ENCODE measurements around the gene JARID2.

The JARID2 gene

GRCh38 chr6:15547400-15547799 is 301.5 kb downstream of the JARID2 start:
- no peak for DNase-seq (ENCODE audit: low read depth)

DNA sequence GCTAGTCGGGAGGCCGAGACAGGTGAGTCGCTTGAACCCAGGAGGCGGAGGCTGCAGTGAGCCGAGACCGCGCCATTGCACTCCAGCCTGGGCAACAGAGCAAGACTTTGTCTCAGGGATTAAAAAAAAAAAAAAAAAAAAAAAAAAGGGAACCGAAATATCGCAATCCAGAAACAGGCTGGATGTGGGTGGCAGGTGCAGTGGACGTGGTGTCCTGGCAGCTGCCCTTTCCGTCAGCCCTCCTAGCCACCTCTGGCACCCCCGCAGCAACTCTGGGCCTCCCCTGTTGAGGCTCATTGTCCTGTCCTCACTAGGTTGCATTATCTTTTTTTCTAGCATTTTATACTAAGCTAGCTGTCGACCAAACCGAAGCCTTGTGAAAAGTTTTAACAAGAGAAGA is 303.5 kb downstream of the JARID2 start:
- no peak for DNase-seq (ENCODE audit: low read depth)

DNA sequence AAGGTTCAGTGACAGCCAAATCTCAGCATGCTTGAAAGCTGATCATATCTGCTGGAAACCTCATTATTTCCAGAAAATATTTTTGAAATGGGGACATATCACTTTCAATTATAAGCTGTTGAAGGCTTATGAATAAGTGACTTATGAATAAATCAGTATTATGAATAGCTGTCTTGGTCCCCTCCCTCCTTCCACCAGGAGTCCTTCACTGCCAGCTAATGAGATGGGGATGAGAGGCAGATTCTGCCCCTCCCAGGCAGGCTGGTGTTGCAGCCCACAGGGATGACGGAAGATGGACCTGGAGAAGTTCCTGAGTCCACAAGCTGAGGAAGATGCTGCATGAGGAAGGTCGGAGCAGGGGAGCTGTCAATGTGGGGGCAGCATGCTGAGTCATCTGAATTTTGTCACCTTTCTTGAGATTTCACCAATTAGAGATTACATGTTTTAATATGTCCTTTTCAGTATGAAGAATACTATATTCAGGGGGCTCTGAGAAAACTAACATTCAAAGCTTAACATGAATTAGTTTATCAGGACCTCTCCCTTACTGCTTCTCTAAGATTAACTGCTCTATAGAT is 304.8 kb downstream of the JARID2 start:
- DNase-seq (ENCODE audit: low read depth) = no peak

DNA sequence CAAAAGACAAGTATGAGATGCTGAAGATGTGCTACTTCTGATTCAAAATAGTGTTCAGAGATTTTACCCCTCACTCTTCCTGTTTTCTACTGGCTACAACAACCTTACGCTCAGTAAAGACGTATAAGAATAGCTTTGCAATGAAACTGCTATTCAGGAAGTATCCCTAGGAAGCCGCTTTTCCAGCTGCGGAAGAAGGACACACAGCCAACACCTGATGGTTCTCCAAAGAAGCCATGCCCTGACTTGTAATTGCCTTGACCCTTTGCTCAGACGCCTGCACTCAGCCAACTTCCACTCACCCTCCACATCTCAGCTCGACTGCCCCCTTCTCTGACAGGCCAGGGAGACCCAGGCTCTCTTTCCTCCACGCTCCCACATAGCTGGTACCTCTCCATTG is 305.4 kb downstream of the JARID2 start:
- no peak for DNase-seq (ENCODE audit: low read depth)

- no peak for DNase-seq (ENCODE audit: low read depth)
Observed at GRCh38 chr6:15551798-15552197, 305.9 kb downstream of the JARID2 start.

DNA sequence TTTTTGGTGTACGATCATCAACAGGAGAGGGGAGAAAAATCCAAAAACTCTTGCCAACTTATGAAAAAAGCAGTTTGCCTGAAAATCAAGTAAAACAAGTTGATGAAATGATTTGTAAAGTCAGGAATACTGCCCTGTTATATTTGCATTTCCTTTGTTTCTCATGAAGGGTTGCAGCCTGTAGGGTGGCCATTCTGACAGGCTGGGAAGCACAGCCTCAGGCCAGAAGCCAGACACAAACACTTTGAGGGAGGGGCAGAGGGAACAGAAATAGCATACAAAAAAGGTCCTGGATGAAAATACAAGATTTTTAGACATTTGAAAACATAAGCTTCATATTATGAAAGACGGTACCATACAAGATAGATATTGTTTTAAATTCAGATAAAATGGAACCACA is 307.2 kb downstream of the JARID2 start:
- no peak for DNase-seq (ENCODE audit: low read depth)

DNA sequence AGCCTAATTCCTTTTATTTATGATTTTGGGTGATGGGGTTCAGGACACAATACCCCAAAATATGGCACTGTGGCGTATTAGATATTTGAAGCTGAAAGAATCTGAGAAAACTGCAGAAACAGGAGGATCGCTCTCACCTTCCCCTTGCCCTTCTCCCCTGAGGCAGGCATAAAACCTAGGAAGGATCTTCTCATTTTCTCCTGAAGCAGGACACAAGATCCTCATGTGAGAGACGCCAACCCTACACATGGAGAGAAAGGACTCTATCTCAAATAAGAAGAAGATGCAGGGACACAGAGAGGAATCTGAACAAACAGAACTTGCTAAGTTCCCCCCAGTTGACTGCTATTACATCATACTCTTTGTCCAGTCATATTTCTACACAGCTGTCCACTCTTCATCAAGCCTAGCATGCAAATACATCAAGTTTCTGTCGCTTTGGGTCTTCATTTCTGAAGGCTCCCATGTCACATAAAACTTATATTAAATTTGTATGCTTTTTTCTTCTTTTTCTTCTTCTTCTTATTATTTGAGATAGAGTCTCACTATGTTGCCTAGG is 307.9 kb downstream of the JARID2 start:
- no peak for DNase-seq (ENCODE audit: low read depth)

DNA sequence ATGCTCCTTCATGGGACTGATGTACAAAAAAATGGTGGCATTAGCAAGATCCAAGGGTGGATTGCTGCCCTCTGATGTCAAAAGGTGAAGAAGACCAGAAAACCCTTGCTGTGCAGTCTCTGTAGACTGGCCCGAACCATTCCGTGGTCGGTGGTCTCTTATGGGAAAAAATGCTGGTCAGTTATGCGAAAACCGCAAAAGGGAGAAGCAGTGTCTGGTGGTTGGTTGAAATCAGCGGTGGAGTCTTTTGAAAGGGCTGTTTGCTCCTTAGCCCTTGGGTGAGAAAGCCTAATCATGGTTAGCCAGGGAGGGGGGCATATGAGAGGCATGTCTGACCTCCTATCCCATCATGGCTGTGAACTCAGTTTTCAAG is 308.8 kb downstream of the JARID2 start:
- no peak for DNase-seq (ENCODE audit: low read depth)

DNA sequence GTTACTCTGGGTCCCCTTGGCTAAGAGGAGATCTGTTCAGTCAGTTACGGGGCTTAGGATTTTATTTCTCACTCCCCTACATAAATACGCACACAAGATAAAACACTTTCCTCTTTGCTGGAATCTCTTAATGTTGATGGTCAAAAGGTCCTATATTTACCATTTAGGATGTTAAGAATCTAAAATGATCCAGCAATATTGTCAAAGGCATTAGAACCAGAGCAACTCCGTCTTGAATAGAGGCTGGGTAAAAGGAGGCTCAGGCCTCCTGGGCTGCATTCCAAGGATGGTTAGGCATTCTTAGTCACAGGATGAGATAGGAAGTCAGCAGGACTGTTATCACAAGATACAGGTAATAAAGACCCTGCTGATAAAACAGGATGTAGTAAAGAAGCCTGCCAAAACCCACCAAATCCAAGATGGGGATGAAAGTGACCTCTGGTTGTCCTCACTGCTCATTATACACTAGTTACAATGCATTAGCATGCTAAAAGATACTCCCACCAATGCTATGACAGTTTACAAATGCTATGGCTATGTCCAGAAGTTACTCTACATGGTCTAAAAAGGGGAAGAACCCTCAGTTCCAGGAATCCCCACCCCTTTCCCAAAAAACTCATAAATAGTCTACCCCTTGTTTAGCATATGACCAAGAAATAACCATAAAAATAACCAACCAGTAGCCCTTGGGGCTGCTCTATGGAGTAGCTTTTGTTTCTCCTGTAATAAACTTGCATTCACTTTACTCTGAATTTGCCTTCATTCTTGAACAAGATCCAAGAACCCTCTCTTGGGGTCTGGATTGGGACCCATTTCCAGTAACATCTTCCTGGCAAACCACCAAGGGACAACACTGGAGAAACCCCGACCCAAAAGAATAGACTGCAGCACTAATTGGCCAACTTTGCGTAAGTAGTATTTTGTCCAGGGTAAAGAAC is 309.5 kb downstream of the JARID2 start:
- no peak for DNase-seq (ENCODE audit: low read depth)

- no peak for DNase-seq (ENCODE audit: low read depth)
Observed at GRCh38 chr6:15556711-15557110, 310.8 kb downstream of the JARID2 start.

DNA sequence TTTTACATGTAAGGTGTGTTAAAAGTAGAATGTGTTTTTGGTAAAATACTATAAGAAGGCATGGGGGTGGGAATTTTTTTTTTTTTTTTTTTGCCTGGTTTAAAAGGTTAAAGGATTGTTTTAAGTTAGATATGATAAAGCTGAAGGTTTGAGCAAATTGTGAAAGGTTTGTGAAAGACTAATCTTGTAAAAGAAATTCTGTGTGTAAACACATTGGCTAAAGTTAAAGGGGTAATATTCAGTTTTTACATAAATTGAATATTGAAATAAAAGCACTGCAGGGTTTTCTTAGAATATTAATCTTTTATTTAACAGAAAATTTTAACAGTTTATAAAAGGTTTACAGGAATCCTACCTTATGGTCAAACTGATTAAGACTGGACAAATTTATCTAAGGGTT is 311.3 kb downstream of the JARID2 start:
- DNase-seq (ENCODE audit: low read depth) = no peak

DNA sequence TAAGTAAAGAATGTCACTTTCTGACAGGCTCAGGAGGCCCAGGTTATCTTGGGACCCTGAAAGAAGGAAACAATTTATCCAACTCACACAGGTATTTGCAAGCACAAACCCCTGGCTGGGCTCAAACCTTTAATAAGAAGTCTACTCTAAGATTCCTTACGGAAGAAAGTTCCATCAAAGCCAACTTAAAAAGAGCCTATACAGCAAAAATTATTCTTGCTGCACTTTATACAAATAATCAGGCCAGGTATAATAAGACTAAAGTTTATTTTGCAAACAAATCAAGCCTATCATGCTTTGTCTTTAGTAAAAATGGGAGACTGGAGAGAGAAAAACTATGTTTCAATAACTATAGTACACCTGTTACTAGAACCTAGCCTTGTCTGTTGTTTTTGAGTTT is 314.8 kb downstream of the JARID2 start:
- DNase-seq (ENCODE audit: low read depth) = no peak

GRCh38 chr6:15561447-15562199 is 315.8 kb downstream of the JARID2 start:
- no peak for DNase-seq (ENCODE audit: low read depth)

DNA sequence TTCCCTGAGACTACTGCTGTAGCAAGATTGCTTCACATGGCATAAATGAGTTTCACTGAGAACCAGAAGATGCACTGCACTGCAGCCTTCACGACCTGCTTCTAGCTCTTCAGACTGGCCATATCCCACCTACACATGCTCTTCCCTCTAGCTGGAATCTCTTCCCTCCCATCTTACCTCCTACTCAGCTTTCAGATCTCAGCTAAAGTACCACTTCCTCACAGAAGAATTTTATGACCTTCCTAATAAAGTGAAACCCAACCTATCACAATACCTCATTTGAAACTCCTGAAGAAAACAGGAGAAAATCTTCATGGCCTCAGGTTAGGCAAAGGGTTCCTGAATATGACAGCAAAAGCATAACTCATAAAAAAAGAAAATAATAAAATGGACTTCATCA is 317.1 kb downstream of the JARID2 start:
- no peak for DNase-seq (ENCODE audit: low read depth)

- DNase-seq (ENCODE audit: low read depth) = no peak
Observed at GRCh38 chr6:15569035-15569995, 323.4 kb downstream of the JARID2 start.

GRCh38 chr6:15570171-15570570 is 324.3 kb downstream of the JARID2 start:
- DNase-seq (ENCODE audit: low read depth) = no peak
